Sigmoid colon (tissue), 7 donors: ENCODE measurements around the gene C14orf93. TPM values are rescaled to one million over a fixed set of nuclear protein-coding genes. Genes with fewer than 3 reads are reported as not detected.

Experiments
- DNase-seq: peaks from one replicate; pipeline ENCODE4 v3.0.0-alpha.2; 2019
- H3K27ac ChIP-seq, 4 donors: fragments of 200-600 bp; sonication (generic); one replicate each; pipeline ENCODE4 v1.5.1; 2016 to 2019; ENCODE audit warnings: mild to moderate bottlenecking in 1 of 4
- H3K27me3 ChIP-seq, 3 donors: fragments of 200-600 bp; sonication (generic); one replicate each; pipeline ENCODE4 v1.5.1; 2019; ENCODE audit warnings: mild to moderate bottlenecking in 1 of 3
- H3K36me3 ChIP-seq, 4 donors: fragments of 200-600 bp; sonication (generic); one replicate each; pipeline ENCODE4 v1.5.1; 2016 to 2019
- H3K4me1 ChIP-seq, 4 donors: fragments of 200-600 bp; sonication (generic); one replicate each; pipeline ENCODE4 v1.5.1; 2017 to 2019
- H3K4me3 ChIP-seq, 4 donors: fragments of 200-600 bp; sonication (generic); one replicate each; pipeline ENCODE4 v1.5.1; 2017 to 2019; ENCODE audit warnings: mild to moderate bottlenecking in 2 of 4, moderate library complexity in 1 of 4
- H3K9me3 ChIP-seq, 4 donors: fragments of 200-600 bp in 3 of 4; sonication (generic) in 3 of 4; one replicate each; pipeline versions ENCODE4 v1.5.1 to v1.6.1; 2013 to 2019
- EP300 ChIP-seq, 4 donors: sonication (generic); formaldehyde crosslinking; IDR thresholded peaks; one replicate each; pipeline ENCODE4 v1.6.1; 2017; ENCODE audit warnings: antibody characterized with exemption in 4 of 4
- POLR2A ChIP-seq, 2 donors: fragments of 450-650 bp; IDR thresholded peaks; one replicate each; pipeline ENCODE4 v1.6.1; 2016; ENCODE audit warnings: antibody characterized with exemption in 2 of 2, mild to moderate bottlenecking in 2 of 2, moderate library complexity in 2 of 2
- POLR2AphosphoS5 ChIP-seq, 4 donors: sonication (generic); formaldehyde crosslinking; IDR thresholded peaks; one replicate each; pipeline ENCODE4 v1.6.1; 2017; ENCODE audit warnings: antibody characterized with exemption in 4 of 4
- WGBS, 2 donors: extraction: QIAGEN DNeasy Blood & Tissue Kit; methylation state at CpG; one replicate each; pipeline ENCODE4 v1.1.7; 2013; 5-methylcytosine and 5-hydroxymethylcytosine counted together
- intact Hi-C: fragments of 100-400 bp; cut with DNase I; formaldehyde crosslinking; loops from one replicate; pipeline ENCODE4 v1.15.1; 2023
- polyA plus RNA-seq, 3 donors: library from polyadenylated mRNA; stranded (reverse); fragments of 200-250 nt; gene quantifications; one replicate each; pipeline ENCODE4 v1.2.3, GENCODE V29; 2013
- total RNA-seq, 4 donors: library from RNA; depleted of rRNA; stranded (reverse); fragments of >200 nt; gene quantifications; one replicate each; pipeline ENCODE4 v1.1.0, GENCODE V29; 2016
- TF ChIP-seq, protein P1 (sequence below), 4 experiments: fragments of 450-650 bp in 3 of 4; fragments of 200-600 bp in 1 of 4; IDR thresholded peaks; one replicate each; pipeline ENCODE4 v1.5.1; 2016 to 2019; ENCODE audit warnings: antibody characterized with exemption in 4 of 4, mild to moderate bottlenecking in 3 of 4, moderate library complexity in 2 of 4
- donor health status: healthy with polysubstance abuse.
- donor health status: Bipolar disorder and iron deficiency.
- donor health status: healthy.

Gene C14orf93
- total and polyA plus RNA-seq, 7 donors = 7.4 to 19.9 (median 10.6) TPM

DNA sequence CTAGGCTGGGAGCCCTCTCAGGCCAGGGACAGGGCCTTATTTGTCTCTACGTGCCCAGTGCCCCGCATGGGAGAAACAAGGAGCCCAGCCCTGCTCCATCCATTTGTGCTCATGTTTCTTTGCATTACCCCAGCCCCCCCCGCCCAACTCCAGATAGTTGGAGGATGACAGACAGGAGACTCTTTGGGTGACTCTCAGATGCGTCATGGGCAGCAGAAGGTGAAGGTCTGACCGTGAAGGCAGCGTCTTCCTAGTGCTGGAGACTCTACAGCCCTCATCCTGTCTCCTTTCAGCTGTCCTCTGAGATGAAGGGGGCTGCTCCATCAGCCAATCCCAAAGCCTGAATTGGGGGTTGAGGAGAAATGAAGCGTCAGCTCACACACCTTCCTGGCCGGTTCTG lies 31.8 kb upstream of the C14orf93 start:
- Histone ChIP-seq H3K27ac (no peak overlapping the region), H3K9me3 (no peaks in the 10 kb centered on the region), H3K27me3 (no peaks in the 10 kb centered on the region), H3K4me1 (no peaks in the 10 kb centered on the region), H3K4me3 (no peak overlapping the region), H3K36me3 (no peaks in the 10 kb centered on the region)
- intact Hi-C loops = no loop called here
- WGBS, 2 donors = 85 to 91% methylated on average over 8 of the region's 8 CpGs
- TF ChIP-seq, protein P1, sequence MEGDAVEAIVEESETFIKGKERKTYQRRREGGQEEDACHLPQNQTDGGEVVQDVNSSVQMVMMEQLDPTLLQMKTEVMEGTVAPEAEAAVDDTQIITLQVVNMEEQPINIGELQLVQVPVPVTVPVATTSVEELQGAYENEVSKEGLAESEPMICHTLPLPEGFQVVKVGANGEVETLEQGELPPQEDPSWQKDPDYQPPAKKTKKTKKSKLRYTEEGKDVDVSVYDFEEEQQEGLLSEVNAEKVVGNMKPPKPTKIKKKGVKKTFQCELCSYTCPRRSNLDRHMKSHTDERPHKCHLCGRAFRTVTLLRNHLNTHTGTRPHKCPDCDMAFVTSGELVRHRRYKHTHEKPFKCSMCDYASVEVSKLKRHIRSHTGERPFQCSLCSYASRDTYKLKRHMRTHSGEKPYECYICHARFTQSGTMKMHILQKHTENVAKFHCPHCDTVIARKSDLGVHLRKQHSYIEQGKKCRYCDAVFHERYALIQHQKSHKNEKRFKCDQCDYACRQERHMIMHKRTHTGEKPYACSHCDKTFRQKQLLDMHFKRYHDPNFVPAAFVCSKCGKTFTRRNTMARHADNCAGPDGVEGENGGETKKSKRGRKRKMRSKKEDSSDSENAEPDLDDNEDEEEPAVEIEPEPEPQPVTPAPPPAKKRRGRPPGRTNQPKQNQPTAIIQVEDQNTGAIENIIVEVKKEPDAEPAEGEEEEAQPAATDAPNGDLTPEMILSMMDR (IDR thresholded peaks at IDR 0.05) = no peak
- TF ChIP-seq POLR2A (IDR thresholded peaks at IDR 0.05) (no peak), POLR2AphosphoS5 (IDR thresholded peaks at IDR 0.05) (no peak), EP300 (IDR thresholded peaks at IDR 0.05) (no peak)
- no peak for DNase-seq

DNA sequence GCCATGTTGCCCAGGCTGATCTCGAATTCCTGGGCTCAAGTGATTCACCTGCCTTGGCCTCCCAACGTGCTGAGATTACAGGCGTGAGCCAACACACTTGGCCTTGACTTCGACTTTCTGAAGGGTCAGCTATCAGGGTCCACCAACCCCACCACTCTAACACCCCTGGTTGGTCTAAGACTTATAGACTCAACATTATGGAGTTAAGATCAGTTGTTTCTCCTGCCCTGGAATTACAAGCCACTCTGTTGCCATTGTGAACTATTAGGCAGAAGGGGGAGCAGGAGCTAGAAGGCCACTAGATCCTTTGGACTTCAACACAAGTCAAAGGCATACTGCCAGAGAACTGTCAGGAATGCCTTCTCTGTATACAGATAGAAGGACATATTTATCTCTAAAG lies 30.2 kb upstream of the C14orf93 start:
- H3K4me1 ChIP-seq = no peaks in the 10 kb centered on the region
- no peaks in the 10 kb centered on the region for H3K9me3 ChIP-seq
- intact Hi-C loops = no loop called here
- no peak overlapping the region for H3K4me3 ChIP-seq
- WGBS, 2 donors = 89 to 91% methylated on average over 4 of the region's 4 CpGs
- H3K36me3 ChIP-seq = no peaks in the 10 kb centered on the region
- TF ChIP-seq EP300 (IDR thresholded peaks at IDR 0.05) (no peak), POLR2AphosphoS5 (IDR thresholded peaks at IDR 0.05) (no peak), POLR2A (IDR thresholded peaks at IDR 0.05) (no peak)
- TF ChIP-seq, protein P1 (IDR thresholded peaks at IDR 0.05) = no peak
- no peak for DNase-seq
- no peak overlapping the region for H3K27ac ChIP-seq
- no peaks in the 10 kb centered on the region for H3K27me3 ChIP-seq

DNA sequence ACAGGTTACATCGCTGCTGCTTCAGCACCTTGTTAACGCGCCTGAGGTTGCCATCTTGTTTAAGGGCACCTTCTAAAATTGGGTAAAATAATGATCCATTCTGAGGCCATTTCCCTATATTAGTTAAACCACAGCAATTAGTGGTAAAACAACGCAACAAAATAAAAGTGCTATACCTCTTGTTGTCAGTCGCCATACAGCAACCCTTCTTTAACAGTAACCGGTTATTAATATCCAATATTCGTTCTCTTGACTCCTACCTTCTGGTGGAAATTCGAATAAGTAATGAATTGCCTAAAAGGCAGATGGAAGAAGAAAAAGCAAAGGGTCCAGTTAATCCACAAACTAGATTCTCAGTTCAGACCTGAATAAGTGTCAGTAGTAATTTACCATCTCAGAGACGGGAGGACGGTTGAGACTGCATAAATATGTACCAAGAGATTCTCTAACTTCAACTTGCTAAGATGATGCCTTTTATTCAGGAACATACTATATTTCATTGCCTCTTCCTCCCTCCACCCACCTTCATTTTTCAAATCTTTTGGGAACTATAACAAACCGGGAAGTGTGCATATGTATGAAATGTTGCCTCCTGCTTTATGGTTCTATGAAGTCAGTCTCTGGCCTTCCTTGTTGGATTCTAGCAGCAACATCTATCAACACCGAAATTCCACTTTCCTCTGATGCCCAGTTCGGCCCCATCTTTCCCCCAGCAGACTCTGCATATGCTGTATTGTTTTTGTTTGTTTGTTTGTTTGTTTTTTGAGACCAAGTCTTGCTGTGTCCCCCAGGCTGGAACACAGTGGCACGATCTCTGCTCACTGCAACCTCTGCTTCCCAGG lies 25.6 kb upstream of the C14orf93 start:
- 72% methylated on average over 14 of the region's 14 CpGs for WGBS, 2 donors
- H3K27ac ChIP-seq = peak overlapping the region; percentile 88 to 97 (median 93)
- intact Hi-C loops = loop anchor here (1.0 kb wide), 1 partner anchor 29 kb away; no protein-coding TSS in a partner anchor
- no peak for DNase-seq
- H3K9me3 ChIP-seq = no peaks in the 10 kb centered on the region
- no peaks in the 10 kb centered on the region for H3K27me3 ChIP-seq
- TF ChIP-seq POLR2AphosphoS5 (IDR thresholded peaks at IDR 0.05) = no peak
- TF ChIP-seq, protein P1 (IDR thresholded peaks at IDR 0.05) = no peak
- no peak for TF ChIP-seq POLR2A (IDR thresholded peaks at IDR 0.05)
- H3K4me3 ChIP-seq = peak overlapping the region; percentile 59 to 94 (median 80)
- peaks cover 9 to 30% (median 26%) of the 10 kb centered on the region in 4 donors for H3K36me3 ChIP-seq
- peaks cover 0 to 14% (median 13%) of the 10 kb centered on the region in 4 donors for H3K4me1 ChIP-seq

DNA sequence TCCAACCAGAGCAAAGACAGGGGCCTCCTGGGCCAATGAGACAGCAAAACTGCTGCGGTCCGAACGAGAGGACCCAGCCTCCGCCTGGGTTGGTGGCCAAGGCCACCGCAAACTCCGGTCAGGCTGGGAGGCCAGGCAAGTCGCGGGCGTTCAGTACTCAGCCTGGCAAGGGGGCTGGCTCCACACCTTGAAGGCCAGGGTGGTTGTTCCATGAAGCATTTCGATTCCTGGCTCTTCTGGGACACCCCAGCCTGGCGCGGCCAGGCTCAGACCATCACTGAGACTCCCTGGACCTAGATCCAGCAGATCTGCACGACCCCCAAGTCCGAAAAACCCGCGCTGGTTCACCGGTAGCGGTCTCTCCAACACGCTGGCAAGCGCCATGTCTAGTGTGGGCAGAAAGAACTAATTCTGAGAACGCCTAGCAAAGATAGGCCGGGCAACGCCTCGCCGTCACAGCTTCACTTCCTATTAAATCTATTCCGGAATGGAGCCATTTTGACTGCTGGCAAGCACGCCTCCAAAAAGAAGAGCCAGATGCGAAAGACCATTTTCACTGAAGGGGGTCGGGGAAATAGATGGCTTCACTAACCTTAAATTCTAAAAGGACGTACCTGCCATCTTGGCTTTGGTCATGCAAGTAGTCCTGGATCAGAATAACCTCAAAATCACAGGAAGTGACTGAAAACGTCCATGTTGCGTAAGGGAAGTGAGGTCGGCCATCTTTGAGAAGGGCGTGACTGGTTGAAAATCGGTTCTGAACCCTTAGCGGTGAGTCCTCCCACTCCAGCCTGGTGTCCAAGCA lies 24.8 kb upstream of the C14orf93 start, which contains the start of gene PSMB5:
TSS of gene PSMB5 (minus strand) at position 403 of the 805 bp plus-strand sequence. CDS start at position 384, 19 bp downstream.
- 0% methylated on average over 36 of the region's 36 CpGs for whole genome bisulfite sequencing, 2 donors
- Histone ChIP-seq H3K4me1 (peaks cover 0 to 14% (median 13%) of the 10 kb centered on the region in 4 donors), H3K4me3 (peak within 1 kb of the TSS; percentile 59 to 94 (median 80)), H3K27ac (peak within 1 kb of the TSS; percentile 88 to 97 (median 93)), H3K27me3 (no peaks in the 10 kb centered on the region), H3K9me3 (no peaks in the 10 kb centered on the region), H3K36me3 (peaks cover 9 to 36% (median 26%) of the 10 kb centered on the region in 4 donors)
- TF ChIP-seq EP300 (IDR thresholded peaks at IDR 0.05) (no peak), POLR2AphosphoS5 (IDR thresholded peaks at IDR 0.05) (peak in 3 of 4 donors; percentile 71 to 76 (median 73)), POLR2A (IDR thresholded peaks at IDR 0.05) (peak in 1 of 2 donors; percentile 36)
- TF ChIP-seq, protein P1 (IDR thresholded peaks at IDR 0.05) = peak in 2 of 4 experiments; percentile 20 to 43
- DNase-seq = peak; percentile 96
- intact Hi-C loops = loop anchor here (1.0 kb wide), 1 partner anchor 28 kb away; no protein-coding TSS in a partner anchor
